Activated CD4-positive, alpha-beta T cell treated with anti-CD3 and anti-CD28 coated beads, Interleukin-2, amount 50 U/mL, for 24 hours (primary cell): ENCODE measurements around the gene IL1RAPL2.

Experiments used
- DNase-seq, 2 donors: peaks; one replicate each; pipeline ENCODE4 v3.0.0-alpha.2; 2020; ENCODE audit warnings: low read depth in 1 of 2, low spot score in 1 of 2

Gene IL1RAPL2

GRCh38 chrX:105424729-105425128 lies 858.7 kb downstream of the IL1RAPL2 start:
- no peak for DNase-seq

DNA sequence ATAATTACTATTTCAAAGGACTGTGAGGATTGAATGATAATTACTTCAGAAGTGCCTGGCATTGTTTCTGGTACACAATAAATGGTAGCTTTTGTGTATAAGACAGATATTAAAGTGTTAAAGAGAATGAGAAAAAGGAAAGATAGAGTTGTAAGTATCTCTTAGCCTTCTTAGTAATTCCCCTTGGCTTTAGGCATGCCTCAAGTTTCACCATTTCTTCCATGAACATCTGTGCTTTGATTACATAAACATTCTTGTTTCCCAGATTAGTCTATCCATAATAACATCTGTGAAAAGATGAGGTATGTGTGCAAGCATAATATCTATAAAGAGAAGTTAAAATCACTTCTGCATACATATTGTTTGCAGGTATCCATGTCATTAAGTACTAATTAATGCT lies 885.4 kb downstream of the IL1RAPL2 start:
- no peak for DNase-seq

DNA sequence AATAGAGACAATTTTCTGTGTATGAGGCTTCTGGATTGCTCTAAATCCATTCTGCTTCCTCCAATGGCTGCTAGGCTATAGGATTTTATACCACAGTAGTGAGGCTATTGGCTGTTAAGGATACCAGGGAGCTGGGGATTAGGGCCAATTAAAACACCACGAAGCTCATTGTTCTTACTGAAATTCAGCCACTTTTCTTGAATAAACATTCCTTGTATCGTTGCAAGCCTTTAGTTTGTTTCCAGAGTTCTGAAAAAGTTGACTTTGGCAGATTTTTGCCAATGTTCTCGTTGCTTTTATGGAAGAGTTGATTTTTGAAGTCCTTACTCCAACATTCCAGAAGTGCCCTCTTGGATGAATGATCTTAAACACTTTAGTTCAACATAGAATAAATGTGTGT lies 892.8 kb downstream of the IL1RAPL2 start:
- DNase-seq, result no peak

DNA sequence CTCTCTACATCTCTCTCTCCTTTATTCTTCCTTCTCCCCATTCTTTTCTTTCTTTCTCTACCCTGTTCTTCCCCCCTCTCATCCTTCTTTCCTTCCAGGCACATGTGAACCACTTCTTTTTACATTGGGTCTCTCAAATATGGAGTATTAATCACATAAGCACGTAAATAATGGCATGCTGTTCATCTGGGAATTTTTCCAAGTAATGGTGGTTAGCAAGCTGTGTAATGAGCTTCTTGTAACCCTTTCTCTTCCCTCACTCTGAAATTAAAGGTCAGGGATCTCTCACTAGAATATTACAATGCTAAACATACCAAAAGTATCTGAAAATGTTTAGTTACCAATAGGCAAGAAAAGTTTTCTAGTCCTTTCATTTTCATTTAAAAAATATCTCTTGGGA lies 894.4 kb downstream of the IL1RAPL2 start:
- no peak for DNase-seq

DNA sequence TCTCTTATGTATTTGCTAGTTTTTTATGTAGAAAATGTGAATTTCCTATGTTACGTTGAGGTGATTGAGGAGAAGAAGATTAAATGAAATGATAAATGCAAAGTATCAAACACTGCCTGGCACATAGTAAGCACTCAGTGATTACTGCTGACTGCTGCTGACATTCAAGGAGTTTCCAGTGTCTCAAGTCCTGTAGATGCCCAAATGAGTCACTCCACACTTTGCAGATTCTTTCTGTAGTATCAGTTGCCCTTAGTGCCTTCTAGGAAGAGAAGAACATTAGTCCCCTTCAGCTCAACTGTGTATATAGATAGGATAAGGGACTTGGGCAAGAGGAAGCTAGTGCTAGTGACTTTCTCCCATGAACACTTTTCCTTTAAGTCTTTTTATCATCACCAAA lies 895.0 kb downstream of the IL1RAPL2 start:
- DNase-seq, result no peak

GRCh38 chrX:105462186-105462585 lies 896.2 kb downstream of the IL1RAPL2 start:
- no peak for DNase-seq

DNA sequence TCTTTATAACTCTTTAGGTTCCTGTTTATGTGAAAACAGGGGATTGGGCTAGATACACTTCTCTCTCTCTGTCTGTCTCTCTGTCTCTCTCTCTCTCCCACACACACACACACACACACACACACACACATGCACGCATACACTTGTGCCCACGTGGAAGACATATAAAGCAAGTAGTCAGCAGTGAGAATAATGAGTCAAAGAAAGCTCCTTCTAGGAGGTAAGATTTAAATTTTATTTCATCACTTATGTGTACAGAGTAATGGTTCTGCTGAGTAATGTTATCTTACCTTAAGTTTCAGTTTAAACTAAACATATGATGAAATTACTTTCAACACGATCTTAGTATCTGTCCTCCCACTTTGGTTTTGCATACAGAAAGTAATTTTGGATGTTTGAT lies 897.5 kb downstream of the IL1RAPL2 start:
- no peak for DNase-seq

DNA sequence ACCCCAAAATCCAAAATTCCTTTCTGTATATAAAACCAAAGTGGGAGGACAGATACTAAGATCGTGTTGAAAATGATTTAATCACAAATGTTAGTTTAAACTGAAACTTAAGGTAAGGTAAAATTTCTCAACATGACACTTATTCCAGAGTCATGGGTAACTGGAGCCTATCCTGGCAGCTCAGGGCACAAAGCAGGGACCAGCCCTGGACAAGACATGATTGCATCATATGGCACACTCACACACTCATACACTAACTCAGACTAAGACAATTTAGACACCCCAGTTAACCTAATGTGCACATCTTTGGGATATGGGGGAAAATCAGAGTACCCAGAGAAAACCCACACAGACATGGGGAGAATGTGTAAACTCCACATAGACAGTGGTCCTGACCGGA lies 898.6 kb downstream of the IL1RAPL2 start:
- DNase-seq, result no peak

DNA sequence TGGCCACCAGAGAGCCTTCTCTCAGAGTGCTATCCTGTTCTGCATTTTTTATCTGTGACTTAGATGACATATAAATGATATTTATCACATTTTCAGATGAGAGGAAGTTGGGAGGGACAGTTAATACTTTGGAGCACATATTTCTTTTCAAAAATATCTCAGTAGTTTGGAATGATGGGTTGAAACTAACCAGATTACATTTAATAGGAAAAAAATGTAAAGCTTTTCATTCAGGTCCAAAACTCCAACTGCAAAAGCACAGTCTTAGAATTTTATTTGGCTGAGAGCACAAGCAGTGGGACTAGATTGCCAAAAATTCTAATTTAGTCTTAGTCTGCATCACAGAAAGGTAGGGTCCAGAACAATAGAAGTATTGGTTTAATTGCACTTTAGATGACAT lies 902.7 kb downstream of the IL1RAPL2 start:
- DNase-seq, result no peak

- no peak for DNase-seq
Measured at GRCh38 chrX:105471597-105471996, 905.6 kb downstream of the IL1RAPL2 start.

DNA sequence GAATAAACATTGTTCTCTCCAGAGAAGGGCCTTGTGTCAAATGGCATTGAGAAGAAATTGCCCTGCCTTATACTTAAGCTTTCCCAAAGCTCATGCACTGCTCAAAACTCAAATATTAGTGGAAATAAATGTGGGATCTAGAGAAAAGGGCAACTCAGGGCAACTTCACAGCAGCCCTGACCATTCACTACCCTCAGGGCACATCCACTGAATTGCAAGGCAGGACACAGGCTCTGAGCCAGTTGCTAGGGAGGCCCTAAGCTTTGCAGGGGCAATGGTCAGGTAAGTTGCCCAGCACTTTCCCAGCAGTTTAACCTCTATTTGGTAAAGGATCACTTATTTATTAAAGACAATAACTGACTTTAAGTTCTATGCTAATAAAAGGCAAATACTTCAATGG lies 909.8 kb downstream of the IL1RAPL2 start:
- no peak for DNase-seq

GRCh38 chrX:105477351-105477750 lies 911.4 kb downstream of the IL1RAPL2 start:
- no peak for DNase-seq

GRCh38 chrX:105480646-105481310 lies 914.8 kb downstream of the IL1RAPL2 start:
- no peak for DNase-seq

GRCh38 chrX:105483011-105483410 lies 917.0 kb downstream of the IL1RAPL2 start:
- DNase-seq, result no peak

- no peak for DNase-seq
Measured at GRCh38 chrX:105488716-105489115, 922.7 kb downstream of the IL1RAPL2 start.

DNA sequence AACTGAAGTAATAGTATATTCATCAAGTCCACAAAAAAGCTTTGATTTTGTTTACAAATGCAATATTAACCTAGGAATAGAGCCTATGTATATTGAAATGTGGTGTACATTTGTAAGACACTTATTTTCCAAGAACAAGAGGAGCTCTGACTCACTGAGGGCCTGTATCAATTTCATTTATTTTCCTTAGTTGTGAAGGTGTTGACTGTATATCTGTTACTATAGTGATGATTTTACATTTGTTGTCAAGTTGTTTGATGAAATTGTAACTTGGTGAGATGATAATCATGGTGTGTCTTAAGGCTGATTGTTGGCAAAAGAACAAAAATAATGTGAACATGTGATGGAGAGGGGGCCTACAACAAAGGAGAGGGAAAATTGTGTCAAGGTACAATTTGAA lies 929.4 kb downstream of the IL1RAPL2 start:
- no peak for DNase-seq

- DNase-seq, result no peak
Measured at GRCh38 chrX:105502336-105502735, 936.3 kb downstream of the IL1RAPL2 start.

DNA sequence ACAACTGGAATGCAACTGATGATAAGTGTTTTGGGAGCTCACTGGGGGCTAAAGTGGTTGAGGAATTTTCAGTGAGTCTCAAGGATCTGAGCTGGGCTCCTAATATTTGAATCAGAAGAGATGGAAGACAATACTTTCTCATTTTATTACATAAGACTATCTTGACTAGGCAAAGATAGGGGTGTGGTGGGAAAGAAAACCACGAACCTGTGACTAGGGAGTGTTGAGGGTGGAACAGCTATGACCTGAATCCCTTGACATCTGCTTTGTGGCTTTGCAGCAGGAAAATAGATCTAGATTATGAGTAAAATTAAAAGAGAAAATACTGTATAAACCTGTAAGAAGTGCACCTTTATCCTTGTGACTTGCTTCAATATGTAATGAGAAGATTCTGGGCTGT lies 949.6 kb downstream of the IL1RAPL2 start:
- no peak for DNase-seq

- DNase-seq, result no peak
Measured at GRCh38 chrX:105526431-105526830, 960.4 kb downstream of the IL1RAPL2 start.

- DNase-seq, result no peak
Measured at GRCh38 chrX:105527759-105528158, 961.8 kb downstream of the IL1RAPL2 start.

- no peak for DNase-seq
Measured at GRCh38 chrX:105533951-105534350, 968.0 kb downstream of the IL1RAPL2 start.

- DNase-seq, result no peak
Measured at GRCh38 chrX:105543283-105543682, 977.3 kb downstream of the IL1RAPL2 start.

GRCh38 chrX:105550043-105550663 lies 984.2 kb downstream of the IL1RAPL2 start:
- DNase-seq, result no peak
